Keratinocyte (primary cell): ENCODE results near the gene MTRR.

ENCODE experiments used
- EZH2 ChIP-seq: IDR thresholded peaks from one replicate; pipeline ENCODE4 v1.6.1; 2012; ENCODE audit warnings: inconsistent platforms, mild to moderate bottlenecking, low read length, moderate library complexity
- TF ChIP-seq, protein P1 (sequence below), 3 experiments: IDR thresholded peaks in 1 of 3; conservative IDR thresholded peaks in 1 of 3; optimal IDR thresholded peaks in 1 of 3; 2 replicates in 2 of 3; 3 replicates in 1 of 3; pipeline versions ENCODE3 to v1.5.1; 2011; ENCODE audit warnings: low read length in 3 of 3, mild to moderate bottlenecking in 3 of 3, moderate library complexity in 2 of 3, control low read depth in 1 of 3, inconsistent platforms in 1 of 3; ENCODE audit not compliant: insufficient read depth in 2 of 3; ENCODE audit errors: extremely low read depth in 1 of 3

DNA sequence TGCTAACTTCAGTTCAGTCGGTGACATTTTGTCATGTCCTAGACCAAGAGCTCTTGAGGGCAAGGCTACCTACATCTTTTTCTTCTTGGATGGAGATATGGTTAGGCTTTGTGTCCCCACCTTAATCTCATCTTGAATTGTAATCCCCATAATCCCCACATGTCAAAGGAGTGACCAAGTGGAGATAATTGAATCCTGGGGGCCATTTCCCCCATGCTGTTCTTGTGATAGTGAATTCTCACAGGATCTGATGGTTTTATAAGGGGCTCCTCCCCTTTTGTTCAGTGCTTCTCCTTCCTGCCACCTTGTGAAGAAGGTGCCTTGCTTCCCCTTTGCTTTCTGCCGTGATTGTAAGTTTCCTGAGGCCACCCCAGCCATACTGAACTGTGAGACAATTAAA, 16.0 kb upstream of the MTRR start:
- TF ChIP-seq, protein P1, sequence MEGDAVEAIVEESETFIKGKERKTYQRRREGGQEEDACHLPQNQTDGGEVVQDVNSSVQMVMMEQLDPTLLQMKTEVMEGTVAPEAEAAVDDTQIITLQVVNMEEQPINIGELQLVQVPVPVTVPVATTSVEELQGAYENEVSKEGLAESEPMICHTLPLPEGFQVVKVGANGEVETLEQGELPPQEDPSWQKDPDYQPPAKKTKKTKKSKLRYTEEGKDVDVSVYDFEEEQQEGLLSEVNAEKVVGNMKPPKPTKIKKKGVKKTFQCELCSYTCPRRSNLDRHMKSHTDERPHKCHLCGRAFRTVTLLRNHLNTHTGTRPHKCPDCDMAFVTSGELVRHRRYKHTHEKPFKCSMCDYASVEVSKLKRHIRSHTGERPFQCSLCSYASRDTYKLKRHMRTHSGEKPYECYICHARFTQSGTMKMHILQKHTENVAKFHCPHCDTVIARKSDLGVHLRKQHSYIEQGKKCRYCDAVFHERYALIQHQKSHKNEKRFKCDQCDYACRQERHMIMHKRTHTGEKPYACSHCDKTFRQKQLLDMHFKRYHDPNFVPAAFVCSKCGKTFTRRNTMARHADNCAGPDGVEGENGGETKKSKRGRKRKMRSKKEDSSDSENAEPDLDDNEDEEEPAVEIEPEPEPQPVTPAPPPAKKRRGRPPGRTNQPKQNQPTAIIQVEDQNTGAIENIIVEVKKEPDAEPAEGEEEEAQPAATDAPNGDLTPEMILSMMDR (optimal IDR thresholded peaks at IDR 0.05 in 1 of 3, IDR thresholded peaks at IDR 0.05 in 1 of 3, conservative IDR thresholded peaks at IDR 0.05 in 1 of 3; ENCODE audit: extremely low read depth in 1 of 3, insufficient read depth in 2 of 3, low read length in 3 of 3), result no peak
- no peak for TF ChIP-seq EZH2
